NCI-H2196 (cell line): ENCODE results near the gene NRG3.

Experiments used
- DNase-seq: peaks from one replicate; lab custom pipeline; 2025; ENCODE audit not compliant: unreplicated experiment; lab: John Stamatoyannopoulos, UW

NRG3 gene

GRCh38 chr10:82358486-82359099 lies 483.6 kb downstream of the NRG3 start:
- no peak for DNase-seq

GRCh38 chr10:82361256-82361655 lies 486.3 kb downstream of the NRG3 start:
- DNase-seq, result no peak

GRCh38 chr10:82377608-82378007 lies 502.6 kb downstream of the NRG3 start:
- DNase-seq, result no peak

DNA sequence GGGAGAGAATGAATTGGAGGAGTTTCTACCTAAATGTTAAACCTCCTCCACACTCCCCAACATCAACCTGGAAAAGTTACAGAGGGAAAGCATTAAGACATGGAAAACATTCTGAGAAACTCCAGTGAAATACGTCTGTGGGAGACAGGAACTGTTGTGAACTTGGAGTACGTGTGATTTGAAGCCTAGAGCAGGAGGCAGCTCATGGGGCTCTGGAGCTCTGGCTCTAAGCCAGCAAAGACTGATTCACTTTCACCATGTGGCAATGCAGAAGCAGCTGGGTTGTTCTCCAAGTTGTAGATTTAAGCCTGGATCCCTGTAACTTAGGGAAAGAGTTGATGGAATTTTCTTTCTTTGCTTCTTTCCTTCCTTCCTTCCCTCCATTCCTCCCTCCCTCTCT lies 503.2 kb downstream of the NRG3 start:
- no peak for DNase-seq

DNA sequence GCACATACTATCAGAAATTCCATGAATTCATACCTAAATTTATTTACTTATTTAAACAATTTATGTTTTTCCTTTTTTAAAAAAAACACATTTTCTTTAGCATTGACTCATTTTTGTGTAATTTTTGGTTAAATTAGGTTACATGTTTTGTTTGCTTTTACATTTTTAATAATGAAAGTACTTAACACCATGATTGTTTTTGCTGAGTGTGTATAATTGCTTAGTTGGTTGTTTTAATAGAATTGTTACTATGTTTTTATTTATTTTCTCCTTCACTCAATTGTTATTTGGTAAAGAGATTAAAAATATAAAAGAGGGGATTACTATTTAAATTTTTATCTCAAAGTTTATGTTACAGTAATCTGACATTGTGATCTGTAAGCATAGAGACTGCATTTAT lies 508.4 kb downstream of the NRG3 start:
- DNase-seq, result no peak

DNA sequence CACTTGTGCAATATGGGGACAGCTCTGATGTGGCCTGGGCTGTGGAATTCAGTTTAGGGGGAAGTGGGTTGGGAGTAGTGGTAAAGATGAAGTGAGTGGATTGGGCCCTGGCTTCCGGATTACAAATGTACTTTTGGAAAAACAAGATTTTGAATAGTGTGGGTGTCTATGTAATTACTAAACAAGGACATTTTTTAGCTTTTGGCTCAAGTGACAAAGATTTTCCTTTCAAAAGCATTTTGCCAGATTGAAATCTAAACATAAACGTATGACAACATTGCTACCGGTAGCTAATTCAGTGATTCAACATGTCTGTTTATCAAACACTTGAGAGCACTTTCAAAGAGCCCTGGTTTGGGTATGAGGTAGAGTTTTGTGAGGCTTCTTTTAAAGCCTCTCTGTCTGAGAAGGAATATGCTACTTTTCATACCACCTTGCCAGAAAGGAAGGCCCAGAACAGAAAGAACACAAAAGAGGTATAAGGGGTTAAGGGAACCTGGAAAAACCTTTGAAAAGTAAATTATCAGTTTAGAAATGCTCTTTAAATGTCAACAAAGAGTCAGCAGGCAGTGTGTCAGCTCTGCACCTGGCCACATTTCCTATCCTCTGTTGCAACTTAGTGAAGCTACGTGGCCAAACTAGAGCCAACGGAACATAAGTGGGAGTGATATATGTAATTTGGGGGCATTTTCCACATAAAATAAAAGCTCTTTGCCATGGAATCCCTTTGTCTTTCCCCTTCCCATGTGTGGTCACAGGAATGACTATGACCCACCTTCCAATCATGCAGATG lies 516.1 kb downstream of the NRG3 start:
- DNase-seq, result no peak

DNA sequence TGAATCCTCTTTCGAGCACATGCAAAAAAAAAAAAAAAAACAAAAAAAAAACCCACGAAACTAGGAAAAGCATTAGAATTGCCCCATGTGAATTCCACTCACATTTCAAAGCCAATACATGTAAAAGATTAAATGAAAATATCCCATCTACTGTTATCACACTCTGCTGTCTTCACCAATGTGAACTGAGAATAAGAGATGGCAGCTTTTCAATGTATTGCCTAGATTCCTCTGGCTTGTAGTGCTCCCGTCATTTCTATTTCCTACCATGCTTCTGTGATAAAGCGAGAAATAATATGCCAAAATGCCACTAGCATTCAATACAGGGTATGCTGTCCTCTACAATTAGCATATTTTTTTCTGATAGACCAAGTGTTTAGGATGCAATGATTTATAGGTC lies 517.0 kb downstream of the NRG3 start:
- no peak for DNase-seq

- no peak for DNase-seq
Observed at GRCh38 chr10:82392533-82392932, 517.5 kb downstream of the NRG3 start.

DNA sequence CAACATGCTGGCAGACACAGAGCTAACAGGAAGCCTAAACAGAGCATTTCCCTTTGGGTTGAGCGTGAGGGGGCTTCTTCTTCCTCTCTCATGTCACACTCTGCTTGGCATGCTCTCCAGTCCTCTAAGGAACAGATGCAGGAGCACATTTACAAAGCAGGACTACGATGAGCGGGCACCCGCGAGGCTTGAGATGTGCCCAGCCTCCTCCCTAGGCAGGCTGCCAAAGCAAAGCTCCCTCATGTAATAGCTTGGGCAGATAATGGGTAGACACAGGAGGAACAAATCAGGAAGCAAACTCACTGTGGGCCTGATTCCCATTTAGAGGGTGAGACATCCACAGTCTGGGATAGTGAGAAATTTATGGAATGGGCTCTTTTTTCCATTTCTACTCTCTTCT lies 519.1 kb downstream of the NRG3 start:
- no peak for DNase-seq

GRCh38 chr10:82394987-82395386 lies 520.0 kb downstream of the NRG3 start:
- no peak for DNase-seq

DNA sequence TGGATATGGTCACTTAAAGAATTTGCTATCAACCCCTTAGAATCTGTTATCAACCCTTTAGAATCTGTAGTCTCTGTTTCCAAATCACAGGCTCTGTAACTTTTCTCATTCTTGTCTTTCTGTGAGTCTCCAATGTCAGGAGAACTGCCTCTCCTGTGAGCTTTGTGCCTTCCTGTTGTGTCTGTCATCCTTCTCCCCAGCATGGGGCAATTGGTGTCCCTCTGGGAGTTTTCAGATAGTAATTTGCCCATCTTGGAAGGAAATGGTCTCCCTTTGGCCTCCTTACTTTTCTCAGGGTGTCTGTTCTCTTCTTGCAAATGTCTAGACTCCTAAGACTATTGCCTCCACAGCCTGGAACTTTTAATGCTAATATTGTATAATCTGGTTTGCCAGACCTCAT lies 521.9 kb downstream of the NRG3 start:
- no peak for DNase-seq

DNA sequence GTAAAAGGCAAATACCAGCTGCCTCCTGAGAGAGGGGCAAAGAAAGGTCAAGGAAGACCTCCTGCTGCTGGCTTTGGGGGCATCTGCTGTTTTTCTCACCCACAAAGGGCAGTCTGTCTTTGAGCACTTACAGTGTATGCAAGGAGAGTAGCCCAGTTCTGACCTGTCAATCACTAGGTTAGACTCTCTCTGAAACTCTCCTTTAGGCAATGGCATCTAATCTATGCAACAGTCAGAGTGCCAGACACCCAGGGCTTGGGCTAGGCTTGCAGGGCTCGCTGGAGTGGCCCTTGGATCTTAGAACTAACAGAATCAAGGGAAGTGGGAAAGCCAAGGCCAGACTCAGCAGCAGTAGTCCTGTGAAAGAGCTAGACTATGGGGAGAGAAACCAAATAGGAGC lies 522.9 kb downstream of the NRG3 start:
- no peak for DNase-seq

- no peak for DNase-seq
Observed at GRCh38 chr10:82399850-82400249, 524.9 kb downstream of the NRG3 start.

DNA sequence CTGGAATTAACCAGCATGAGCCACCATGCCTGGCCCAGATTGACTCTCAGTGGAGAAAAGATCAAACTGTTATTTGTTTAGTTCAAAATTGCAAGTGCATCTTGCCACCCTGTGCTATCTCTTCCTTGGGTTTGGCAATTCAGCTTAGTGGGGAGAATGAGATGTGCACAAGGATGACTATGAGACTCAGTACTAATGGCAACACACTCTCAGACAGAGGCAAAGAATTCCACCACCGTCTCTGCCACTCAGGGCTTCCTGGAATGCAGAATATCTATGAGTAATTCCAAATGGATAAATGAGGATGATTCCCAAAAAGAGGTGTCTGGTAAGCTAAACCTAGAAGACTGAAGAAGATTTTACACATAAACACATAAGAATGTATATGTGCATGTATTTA lies 525.8 kb downstream of the NRG3 start:
- no peak for DNase-seq

GRCh38 chr10:82402906-82403401 lies 528.0 kb downstream of the NRG3 start:
- no peak for DNase-seq

DNA sequence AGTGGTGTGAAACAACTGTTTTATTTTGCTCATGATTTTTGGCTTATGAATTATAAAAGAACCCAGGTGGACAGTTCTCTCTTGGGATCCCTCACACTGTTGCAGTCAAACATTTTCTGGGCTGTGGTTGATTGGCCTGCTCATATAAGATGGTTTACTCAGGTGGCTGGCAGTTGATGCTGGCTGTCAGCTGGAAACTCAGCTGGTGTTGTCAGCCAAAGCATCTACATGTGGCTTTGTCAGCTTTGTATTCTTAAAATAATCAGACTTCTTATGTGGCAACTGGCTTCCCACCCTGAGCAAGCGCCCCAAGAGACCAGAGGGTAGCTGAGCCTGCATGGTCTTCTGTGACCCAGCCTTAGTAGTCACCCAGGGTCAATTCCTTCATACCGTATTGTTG lies 534.7 kb downstream of the NRG3 start:
- no peak for DNase-seq

DNA sequence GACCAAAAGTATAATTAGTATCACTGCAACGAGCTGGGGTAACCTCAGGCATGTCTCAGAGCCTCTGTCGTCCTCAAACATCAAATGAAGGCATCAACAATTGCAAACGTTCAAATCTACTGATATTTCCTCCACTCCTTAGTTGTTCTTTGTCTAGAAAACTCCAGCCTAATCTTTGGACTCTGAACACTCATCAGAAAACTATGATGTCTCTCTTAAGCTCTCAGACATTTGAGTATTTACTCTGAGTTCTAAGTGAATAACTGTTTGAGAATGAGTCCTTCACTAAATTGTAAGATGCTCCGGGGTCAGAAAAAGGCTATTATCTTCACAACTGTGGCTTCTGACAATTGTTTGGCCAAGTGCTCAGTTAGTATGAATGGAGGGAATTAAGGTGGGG lies 536.4 kb downstream of the NRG3 start:
- DNase-seq, result no peak

DNA sequence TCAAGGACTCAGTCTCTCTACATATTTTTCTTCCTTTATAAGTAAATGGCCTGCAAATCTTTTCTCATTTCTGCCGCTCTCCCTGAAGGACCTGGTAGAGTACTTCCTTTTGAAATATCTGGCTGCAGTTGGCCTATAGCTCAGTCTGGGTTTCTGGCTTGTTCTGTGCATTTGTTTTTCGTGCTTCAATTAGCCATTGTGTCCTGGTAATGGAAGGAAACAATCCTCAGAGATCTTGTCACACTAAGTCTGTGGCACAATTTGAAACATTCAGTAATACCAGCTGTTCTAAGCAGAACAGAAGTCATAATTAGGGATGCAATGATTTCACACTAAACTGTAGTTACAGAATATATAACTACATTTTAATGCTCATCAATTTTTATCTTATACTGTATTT lies 545.0 kb downstream of the NRG3 start:
- no peak for DNase-seq

- no peak for DNase-seq
Observed at GRCh38 chr10:82429302-82429701, 554.3 kb downstream of the NRG3 start.

DNA sequence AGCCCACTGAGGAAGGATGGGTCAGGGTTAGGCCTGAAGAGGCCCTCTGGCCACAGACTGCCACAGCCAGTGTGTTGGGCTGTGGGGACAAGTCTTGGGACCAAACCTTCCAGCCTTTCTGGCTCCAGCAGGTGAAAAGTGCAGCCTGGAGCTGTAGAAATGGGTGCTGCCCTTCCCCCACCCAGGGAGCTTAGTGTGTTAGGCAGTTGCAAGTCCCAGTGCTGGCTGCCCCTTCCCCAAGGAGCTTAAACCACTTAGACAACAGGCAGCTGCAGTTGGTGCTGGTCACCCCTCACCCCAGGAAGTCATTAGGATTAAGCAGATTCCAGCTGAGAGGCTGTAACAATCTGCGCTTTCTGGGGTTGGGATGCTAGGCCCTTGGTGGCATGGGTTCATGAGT lies 563.3 kb downstream of the NRG3 start:
- no peak for DNase-seq

DNA sequence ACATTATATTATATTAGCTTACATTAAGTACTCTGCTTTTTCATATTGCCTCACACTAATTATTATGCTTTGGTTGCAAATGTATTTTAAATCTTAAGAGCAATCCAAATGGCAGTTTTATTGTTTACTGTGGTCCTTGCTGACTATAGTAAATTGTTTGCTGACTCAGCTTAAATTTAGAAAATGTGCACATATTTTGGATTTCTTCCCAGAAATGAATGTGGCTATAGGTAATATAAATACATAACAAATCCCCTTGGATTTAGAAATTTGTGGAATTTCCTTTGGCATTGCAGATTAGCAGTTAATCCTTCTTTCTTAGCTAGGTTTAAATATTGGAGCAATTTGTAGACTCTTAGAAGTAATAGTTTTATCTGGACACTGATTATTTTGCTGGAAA lies 565.8 kb downstream of the NRG3 start:
- DNase-seq, result no peak

DNA sequence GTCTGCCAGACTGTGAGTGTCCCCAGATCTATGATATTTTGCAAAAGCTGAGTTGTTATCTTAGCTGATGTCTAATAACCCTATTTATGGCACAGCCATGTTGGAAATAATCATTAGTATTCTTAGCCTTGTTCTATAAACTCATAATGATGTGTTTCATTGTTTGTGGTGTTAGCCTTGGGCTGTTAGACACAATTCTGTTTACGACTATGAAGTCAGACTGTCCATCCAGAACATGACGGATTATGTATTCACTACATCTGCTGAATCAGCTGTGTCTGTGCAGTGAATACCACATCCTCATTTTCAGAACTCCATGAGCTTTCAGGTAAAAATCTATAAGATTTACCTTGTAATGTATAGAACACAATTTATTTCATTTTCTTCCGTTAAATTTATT lies 577.1 kb downstream of the NRG3 start:
- DNase-seq, result no peak

GRCh38 chr10:82452676-82453075 lies 577.7 kb downstream of the NRG3 start:
- DNase-seq, result no peak
